Measurements from ENCODE around the gene DENND1A.

DENND1A gene

DNA sequence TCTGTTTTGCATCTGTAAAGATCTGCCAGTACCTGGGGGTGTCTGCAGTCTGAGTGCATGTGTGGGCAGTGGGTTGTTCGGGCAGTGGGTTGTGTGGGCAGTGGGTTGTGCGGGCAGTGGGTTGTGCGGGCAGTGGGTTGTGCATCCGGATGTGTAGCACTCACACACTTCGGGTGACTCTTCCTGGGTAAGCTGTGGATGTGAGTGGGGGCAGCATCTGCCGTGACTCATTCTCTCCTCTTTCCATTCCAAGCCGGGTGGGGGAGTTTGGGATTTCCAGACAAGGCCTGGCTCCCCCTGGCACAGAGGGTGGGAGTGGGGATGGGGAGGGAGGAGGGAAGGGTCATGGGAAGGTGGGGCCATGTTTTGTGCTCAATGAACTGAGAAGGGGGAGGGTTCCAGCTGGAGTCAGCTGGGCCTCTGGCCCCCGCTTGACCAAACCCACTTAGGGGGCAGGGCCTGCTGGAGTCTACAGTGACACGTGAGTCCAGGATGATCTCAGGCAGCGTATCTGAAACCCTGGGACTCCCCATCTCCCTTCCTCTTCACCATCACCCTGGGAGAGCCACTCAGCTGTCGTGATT, 565.6 kb downstream of the DENND1A start:
- no peak for DNase-seq (ENCODE audit: low read depth in 2 of 3, low spot score in 2 of 3)

DNA sequence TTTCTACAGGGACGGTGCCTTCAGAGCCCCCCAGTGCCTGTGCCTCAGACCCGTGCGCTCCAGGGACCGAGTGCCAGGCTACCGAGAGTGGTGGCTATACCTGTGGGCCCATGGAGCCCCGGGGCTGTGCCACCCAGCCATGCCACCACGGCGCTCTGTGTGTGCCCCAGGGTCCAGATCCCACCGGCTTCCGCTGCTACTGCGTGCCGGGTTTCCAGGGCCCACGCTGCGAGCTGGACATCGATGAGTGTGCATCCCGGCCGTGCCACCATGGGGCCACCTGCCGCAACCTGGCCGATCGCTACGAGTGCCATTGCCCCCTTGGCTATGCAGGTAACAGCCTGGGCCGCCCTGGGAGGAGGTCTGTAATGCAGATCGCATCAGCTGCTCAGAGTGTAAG, 567.1 kb downstream of the DENND1A start:
- DNase-seq (ENCODE audit: low read depth in 2 of 3, low spot score in 2 of 3): no peak

DNA sequence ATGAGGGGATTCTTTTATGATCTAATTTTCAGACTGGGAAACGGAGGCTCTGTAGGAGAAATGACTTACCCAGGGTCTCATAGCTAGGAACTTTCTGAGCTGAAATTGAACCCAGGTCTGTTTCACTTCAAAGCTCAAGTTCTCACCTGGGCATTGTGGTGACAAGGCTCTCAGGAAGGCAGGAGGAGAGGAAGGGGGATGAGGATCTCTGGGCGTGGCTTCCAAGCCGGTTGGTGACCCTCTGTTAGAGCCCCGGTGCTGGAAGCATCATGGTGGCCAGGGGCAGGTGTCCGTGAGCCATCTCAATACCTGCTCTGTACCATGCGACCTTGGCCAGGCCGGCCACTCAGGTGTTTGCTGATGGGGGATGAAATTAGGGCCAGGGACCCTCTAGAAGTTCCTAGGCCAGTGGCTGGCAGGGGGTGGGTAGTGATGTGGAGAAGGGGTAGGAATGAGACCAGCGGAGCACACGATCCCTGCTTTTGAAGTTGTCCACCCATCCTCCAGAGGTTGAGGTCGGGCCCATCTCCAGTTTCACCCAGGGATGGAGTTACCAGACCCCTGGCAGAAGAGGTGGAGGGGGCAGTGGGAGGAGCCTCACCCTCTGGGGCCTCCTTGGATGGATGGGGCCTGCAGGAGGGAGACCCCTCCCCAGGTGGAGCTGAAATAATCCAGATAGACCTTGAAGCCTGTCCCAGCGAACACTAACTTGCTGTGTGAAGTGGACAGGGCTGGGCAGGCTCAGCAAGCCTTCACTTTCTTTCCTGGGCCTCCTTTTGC, 568.0 kb downstream of the DENND1A start:
- no peak for DNase-seq (ENCODE audit: low read depth in 2 of 3, low spot score in 2 of 3)

DNA sequence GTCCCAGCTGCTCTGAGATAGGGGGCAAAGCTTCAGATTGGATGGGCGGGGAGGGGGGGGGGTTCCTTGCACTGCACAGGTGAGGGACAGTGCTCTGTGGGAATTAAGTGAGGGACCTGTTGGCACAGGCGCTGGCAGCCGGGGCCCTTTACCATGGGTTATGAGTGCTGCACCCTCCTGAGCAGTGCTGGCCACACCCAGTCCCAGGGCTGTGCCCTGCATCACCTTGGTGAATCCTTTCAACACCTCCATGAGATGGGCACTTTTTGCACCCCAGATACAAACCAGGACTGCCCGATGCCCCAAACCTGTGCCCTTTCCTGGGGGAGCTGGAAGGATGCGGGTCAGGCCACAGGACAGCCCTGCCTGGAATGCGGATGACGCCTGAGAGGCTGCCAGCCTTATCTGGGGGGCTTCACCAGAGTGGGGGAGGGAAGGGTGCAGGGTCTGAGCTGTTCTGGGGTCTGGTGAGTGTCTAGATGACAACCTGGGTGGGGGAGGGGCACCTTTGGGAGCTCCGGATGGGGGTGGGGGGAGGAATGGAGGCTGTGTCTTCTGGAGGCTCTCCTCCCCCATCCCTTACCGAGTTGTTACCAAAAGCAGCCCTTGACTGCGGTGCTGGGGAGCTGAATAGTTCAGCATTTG, 568.7 kb downstream of the DENND1A start:
- DNase-seq (ENCODE audit: low read depth in 2 of 3, low spot score in 2 of 3): no peak

- peak in 1 of 3 experiments; percentile 31 for DNase-seq (ENCODE audit: low read depth in 2 of 3, low spot score in 2 of 3)
Measured at GRCh38 chr9:123360161-123361085, 569.5 kb downstream of the DENND1A start.

DNA sequence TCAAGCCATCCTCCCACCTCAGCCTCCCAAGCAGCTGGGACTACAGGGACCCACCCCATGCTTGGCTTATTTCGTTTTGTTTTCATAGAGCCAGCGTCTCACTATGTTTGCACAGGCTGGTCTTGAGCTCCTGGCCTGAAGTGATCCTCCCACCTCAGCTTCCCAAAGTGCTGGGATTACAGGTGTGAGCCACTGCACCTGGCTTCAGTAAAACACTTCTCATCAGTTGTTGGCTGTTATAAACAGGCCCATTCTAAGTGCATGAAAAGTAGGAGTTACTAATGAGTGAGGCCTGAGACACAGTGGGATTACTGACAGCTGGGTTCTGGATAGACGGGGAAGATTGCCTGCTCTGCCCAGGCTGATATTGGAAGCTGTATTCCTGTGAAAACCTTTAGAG, 570.4 kb downstream of the DENND1A start:
- no peak for DNase-seq (ENCODE audit: low read depth in 2 of 3, low spot score in 2 of 3)

DNA sequence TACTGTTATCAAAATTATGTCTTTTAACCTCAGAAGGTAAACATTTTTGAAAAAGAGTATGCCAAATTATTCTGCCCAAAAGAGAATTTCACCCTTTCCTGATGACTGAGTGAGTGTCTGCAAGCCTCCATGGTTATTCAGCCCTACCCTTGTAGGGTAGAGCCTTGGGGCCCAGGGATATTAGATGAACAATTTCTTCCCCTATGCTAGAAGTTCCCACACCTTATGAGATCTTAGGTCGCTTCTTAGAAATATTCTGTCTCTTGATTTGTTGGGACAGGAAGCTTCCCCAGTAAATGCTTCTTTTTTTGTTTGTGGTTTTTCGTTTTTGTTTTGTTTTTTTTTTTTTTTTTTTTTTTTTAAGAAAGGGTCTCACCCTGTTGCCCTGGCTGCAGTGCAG, 570.8 kb downstream of the DENND1A start:
- DNase-seq (ENCODE audit: low read depth in 2 of 3, low spot score in 2 of 3): no peak

GRCh38 chr9:123358181-123358905, 571.6 kb downstream of the DENND1A start:
- no peak for DNase-seq (ENCODE audit: low read depth in 2 of 3, low spot score in 2 of 3)

GRCh38 chr9:123357743-123358059, 572.2 kb downstream of the DENND1A start:
- no peak for DNase-seq (ENCODE audit: low read depth in 2 of 3, low spot score in 2 of 3)

GRCh38 chr9:123356851-123357742, 572.8 kb downstream of the DENND1A start:
- no peak for DNase-seq (ENCODE audit: low read depth in 2 of 3, low spot score in 2 of 3)

DNA sequence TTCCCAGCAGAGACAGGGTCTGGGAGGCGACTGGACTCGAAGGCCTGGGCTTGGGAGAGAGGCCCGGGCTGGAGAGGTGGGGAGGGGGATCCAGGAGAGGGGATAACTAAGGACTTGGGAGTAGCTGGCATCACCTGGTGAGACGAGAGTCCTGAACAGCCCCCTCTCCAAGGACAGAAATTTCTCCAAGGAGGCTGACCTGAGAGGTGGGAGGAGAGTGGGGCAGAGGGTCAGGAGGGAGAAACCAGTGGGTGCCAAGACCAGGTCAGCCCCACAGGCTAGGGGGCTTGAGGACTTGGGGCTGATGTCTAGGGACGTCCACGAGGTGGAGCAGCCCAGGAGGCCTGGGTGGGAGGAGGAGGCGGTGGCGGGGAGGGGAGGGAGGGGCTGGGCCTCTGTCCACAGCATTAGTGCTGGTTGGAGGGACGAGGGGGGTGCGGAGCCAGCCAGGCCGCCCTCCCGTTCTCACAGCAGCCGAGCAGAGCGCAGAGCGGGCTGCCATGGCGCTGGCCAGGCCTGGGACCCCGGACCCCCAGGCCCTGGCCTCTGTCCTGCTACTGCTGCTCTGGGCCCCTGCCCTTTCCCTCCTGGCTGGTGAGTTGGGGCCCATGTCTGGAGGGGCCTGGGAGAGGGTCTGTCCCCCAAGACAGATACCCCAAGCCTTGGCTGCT, 574.0 kb downstream of the DENND1A start, which contains the start of gene CRB2:
Gene CRB2 (plus strand): TSS at position 437 of the 671 bp plus-strand sequence. CDS start 64 bp downstream, at position 501.
- no peak for DNase-seq (ENCODE audit: low read depth in 2 of 3, low spot score in 2 of 3)

GRCh38 chr9:123354806-123355508, 575.0 kb downstream of the DENND1A start:
- DNase-seq (ENCODE audit: low read depth in 2 of 3, low spot score in 2 of 3): no peak

DNA sequence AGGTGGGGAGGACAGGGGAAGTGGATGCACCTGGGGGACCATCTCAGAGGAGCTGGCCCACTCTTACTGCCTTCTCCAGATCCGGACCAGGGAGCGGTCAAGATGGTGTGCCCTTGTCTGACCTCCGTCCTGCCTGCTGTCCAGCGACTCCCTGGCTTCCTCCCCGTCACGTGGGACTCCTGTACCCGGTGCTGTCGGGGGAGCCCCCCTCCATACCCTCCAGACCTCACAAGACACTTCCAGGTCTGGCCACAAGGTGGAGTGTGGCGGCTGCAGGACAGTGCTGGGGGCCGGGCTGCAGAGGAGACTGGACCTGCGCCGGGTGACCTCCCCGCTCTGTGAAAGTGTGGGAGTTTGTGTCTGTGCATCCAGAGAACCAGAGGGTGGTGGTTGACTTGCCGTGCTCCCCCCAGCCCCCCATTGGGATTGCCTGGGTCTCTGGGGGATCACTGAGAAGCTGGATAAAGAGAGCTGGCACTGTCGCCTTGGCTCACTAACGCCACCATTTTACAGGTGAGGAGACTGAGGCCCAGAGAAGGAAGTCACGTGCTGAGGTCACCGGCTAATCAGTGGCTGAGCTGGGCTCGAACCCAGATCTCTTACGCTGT, 575.8 kb downstream of the DENND1A start:
- DNase-seq (ENCODE audit: low read depth in 2 of 3, low spot score in 2 of 3): peak; percentile 37 to 47 (median 44)

GRCh38 chr9:123353041-123353440, 576.9 kb downstream of the DENND1A start:
- no peak for DNase-seq (ENCODE audit: low read depth in 2 of 3, low spot score in 2 of 3)

GRCh38 chr9:123350590-123351310, 579.2 kb downstream of the DENND1A start:
- no peak for DNase-seq (ENCODE audit: low read depth in 2 of 3, low spot score in 2 of 3)

DNA sequence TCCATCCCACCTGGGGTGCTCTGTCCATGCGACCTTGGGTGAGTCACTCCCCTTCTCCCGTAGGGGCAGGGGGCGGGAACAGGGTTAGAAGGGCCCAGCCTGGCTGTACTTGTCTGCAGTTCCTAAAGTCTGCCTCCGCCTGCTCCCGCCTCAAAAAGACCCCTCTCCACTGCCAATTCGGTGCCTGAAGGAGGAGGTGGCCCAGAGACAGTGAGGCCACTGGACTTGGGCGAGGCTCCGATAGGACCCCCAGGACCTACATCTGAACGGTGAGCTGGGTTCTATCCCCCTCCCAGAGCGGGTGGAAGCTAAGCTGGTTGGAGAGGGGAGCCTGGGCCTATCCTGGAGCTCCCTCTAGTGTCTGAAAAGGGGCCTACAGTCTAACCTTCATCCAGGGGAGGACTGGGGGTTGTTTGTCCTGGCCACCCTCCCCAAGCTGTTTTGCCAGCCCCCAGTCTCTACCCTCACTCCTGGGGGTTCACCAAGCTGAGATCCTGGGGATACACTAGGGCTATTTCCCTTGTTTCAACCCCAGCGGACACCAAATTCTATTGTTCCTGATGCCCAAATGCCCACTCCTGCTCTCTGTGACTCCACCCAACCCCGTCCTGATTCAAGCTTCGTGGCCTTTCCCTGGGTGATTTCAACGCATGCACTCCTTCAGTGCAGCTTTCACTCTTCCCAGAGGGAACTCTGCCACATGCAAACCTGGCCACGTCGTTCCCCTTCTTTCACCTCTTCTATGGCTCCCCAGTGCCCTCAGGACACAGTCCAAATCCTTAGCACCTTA, 580.0 kb downstream of the DENND1A start:
- DNase-seq (ENCODE audit: low read depth in 2 of 3, low spot score in 2 of 3): peak; percentile 16 to 72 (median 57)

GRCh38 chr9:123349033-123349432, 580.9 kb downstream of the DENND1A start:
- DNase-seq (ENCODE audit: low read depth in 2 of 3, low spot score in 2 of 3): no peak
